ENCODE data around the gene KIAA1217. TPM values are rescaled to one million over a fixed set of nuclear protein-coding genes. Genes with fewer than 3 reads are reported as not detected.

The KIAA1217 gene
- total and polyA plus RNA-seq, 9 of the 15 experiments (the other 6 are each of a cell fraction or from before 2014, with no cell fraction given) = 0.04 TPM; not detected in 8

DNA sequence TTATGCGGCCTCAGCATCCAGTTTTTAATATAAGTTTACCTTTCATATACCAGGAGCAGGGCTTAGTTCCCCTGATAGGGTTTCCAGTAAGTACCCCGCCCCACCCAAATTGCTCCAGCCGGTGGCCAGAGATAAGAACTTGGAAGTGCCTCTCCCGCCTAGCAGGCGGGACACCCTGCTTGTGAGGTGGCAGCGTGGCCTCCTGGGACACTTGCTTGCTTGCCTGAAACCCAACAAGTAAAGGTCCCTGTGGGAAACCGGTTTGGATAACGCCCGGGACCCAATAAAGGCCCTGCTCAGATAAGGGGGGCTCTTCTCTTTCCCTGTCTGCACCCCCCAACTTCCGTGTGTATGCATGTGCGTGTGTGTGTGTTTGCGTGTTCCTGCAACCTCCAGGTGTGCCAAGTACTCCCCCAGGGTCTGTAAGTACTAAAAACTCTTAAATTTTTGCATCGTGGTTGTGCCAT is 360.4 kb downstream of the KIAA1217 start (continued):
- TF ChIP-seq HMGN3 (IDR thresholded peaks at IDR 0.05; ENCODE audit: borderline replicate concordance, extremely low read depth, insufficient read length, low read depth, low read length) = peak; percentile 84
- no peak for TF ChIP-seq ZNF324 (CRISPR knock-in tag; IDR thresholded peaks at IDR 0.05)
- no peak for TF ChIP-seq SMARCB1 (IDR thresholded peaks at IDR 0.05; ENCODE audit: insufficient read length, low read depth)
- no peak for TF ChIP-seq ZNF785 (CRISPR knock-in tag; IDR thresholded peaks at IDR 0.05)
- no peak for TF ChIP-seq PTRF (tag; IDR thresholded peaks at IDR 0.05)
- TF ChIP-seq ZNF584 (CRISPR knock-in tag; IDR thresholded peaks at IDR 0.05; ENCODE audit: low read depth) = no peak
- no peak for TF ChIP-seq U2AF2 (optimal IDR thresholded peaks at IDR 0.05; ENCODE audit: low read depth, low read length)
- no peak for TF ChIP-seq PURB (CRISPR knock-in tag; IDR thresholded peaks at IDR 0.05; ENCODE audit: low read depth)
- TF ChIP-seq RB1 (IDR thresholded peaks at IDR 0.05; ENCODE audit: low read depth) = peak; percentile 64
- no peak for TF ChIP-seq FOS (IDR thresholded peaks at IDR 0.05; ENCODE audit: extremely low read depth, insufficient read length)
- no peak for TF ChIP-seq SNRNP70 (optimal IDR thresholded peaks at IDR 0.05; ENCODE audit: low read depth, low read length)
- no peak for TF ChIP-seq ZBTB2 (IDR thresholded peaks at IDR 0.05)
- TF ChIP-seq ZNF707 (CRISPR knock-in tag; conservative IDR thresholded peaks at IDR 0.05) = no peak
- TF ChIP-seq MEIS2 (IDR thresholded peaks at IDR 0.05; ENCODE audit: partially characterized antibody) = no peak
- peak; percentile 51 for TF ChIP-seq POU5F1 (IDR thresholded peaks at IDR 0.05; ENCODE audit: borderline replicate concordance, low read depth, low read length, partially characterized antibody)
- no peak for TF ChIP-seq ZNF217 (CRISPR knock-in tag; IDR thresholded peaks at IDR 0.05)
- TF ChIP-seq TEAD4 (IDR thresholded peaks at IDR 0.05; ENCODE audit: low read length) = peak; percentile 91
- no peak for TF ChIP-seq TEAD4 (CRISPR knock-in tag; IDR thresholded peaks at IDR 0.05; ENCODE audit: borderline replicate concordance)
- TF ChIP-seq EWSR1 (IDR thresholded peaks at IDR 0.05; ENCODE audit: borderline replicate concordance, low read depth, partially characterized antibody) = no peak
- no peak for TF ChIP-seq BCOR (IDR thresholded peaks at IDR 0.05)
- TF ChIP-seq OTX1 (CRISPR knock-in tag; IDR thresholded peaks at IDR 0.05) = no peak
- TF ChIP-seq, protein P1, sequence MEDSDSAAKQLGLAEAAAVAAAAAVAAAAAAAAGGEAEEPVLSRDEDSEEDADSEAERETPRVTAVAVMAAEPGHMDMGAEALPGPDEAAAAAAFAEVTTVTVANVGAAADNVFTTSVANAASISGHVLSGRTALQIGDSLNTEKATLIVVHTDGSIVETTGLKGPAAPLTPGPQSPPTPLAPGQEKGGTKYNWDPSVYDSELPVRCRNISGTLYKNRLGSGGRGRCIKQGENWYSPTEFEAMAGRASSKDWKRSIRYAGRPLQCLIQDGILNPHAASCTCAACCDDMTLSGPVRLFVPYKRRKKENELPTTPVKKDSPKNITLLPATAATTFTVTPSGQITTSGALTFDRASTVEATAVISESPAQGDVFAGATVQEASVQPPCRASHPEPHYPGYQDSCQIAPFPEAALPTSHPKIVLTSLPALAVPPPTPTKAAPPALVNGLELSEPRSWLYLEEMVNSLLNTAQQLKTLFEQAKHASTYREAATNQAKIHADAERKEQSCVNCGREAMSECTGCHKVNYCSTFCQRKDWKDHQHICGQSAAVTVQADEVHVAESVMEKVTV (CRISPR knock-in tag; IDR thresholded peaks at IDR 0.05) = no peak
- TF ChIP-seq, protein P2, sequence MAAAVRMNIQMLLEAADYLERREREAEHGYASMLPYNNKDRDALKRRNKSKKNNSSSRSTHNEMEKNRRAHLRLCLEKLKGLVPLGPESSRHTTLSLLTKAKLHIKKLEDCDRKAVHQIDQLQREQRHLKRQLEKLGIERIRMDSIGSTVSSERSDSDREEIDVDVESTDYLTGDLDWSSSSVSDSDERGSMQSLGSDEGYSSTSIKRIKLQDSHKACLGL (CRISPR knock-in tag; IDR thresholded peaks at IDR 0.05; ENCODE audit: borderline replicate concordance, poor library complexity, severe bottlenecking) = no peak
- TF ChIP-seq ZBED1 (IDR thresholded peaks at IDR 0.05) = no peak
- peak; percentile 90 for TF ChIP-seq POLR2AphosphoS5 (IDR thresholded peaks at IDR 0.05; ENCODE audit: control insufficient read depth, insufficient read depth, low read depth, low read length)
- no peak for TF ChIP-seq ZNF121 (CRISPR knock-in tag; conservative IDR thresholded peaks at IDR 0.05)
- TF ChIP-seq HDAC1 (IDR thresholded peaks at IDR 0.05) = no peak
- TF ChIP-seq SP2 (IDR thresholded peaks at IDR 0.05; ENCODE audit: extremely low read depth, low read depth, low read length, poor library complexity, severe bottlenecking) = no peak
